ENCODE measurements around the gene KLF6.

KLF6 gene

GRCh38 chr10:3761904-3762303 is 23.1 kb downstream of the KLF6 start:
- no peak overlapping the region for H3K4me3 ChIP-seq (ENCODE audit: low read depth, low read length, poor library complexity, severe bottlenecking)
- no peaks in the 10 kb centered on the region for H3K9me3 ChIP-seq (ENCODE audit: low read length)
- no peaks in the 10 kb centered on the region for H4K20me1 ChIP-seq (ENCODE audit: insufficient read depth, low read length)
- no peaks in the 10 kb centered on the region for H3F3A ChIP-seq (ENCODE audit: insufficient read depth, low read length)
- H3K36me3 ChIP-seq (ENCODE audit: insufficient read depth, low read length) = no peaks in the 10 kb centered on the region
- no peaks in the 10 kb centered on the region for H3K79me2 ChIP-seq (ENCODE audit: insufficient read depth, low read length)
- H3K9ac ChIP-seq (ENCODE audit: low read length) = no peak overlapping the region
- no peak overlapping the region for H3K4me2 ChIP-seq (ENCODE audit: low read length)
- no peak overlapping the region for H3K27ac ChIP-seq (ENCODE audit: low read depth, low read length, poor library complexity, severe bottlenecking)
- TF ChIP-seq EZH2 (IDR thresholded peaks at IDR 0.05; ENCODE audit: borderline replicate concordance, low read length) (no peak), CTCF (IDR thresholded peaks at IDR 0.05; ENCODE audit: low read length) (no peak)
- no peak overlapping the region for H2AFZ ChIP-seq (ENCODE audit: low read length)
- peaks cover 42% of the 10 kb centered on the region for H3K4me1 ChIP-seq (ENCODE audit: insufficient read depth, low read length, severe bottlenecking)
- H3K27me3 ChIP-seq (ENCODE audit: insufficient read depth, low read length) = no peaks in the 10 kb centered on the region
- no peaks in the 10 kb centered on the region for H3K9me2 ChIP-seq (ENCODE audit: low read depth, low read length)

GRCh38 chr10:3761021-3761686 is 23.9 kb downstream of the KLF6 start:
- no peaks in the 10 kb centered on the region for H3K36me3 ChIP-seq (ENCODE audit: insufficient read depth, low read length)
- H3F3A ChIP-seq (ENCODE audit: insufficient read depth, low read length) = no peaks in the 10 kb centered on the region
- H3K9me3 ChIP-seq (ENCODE audit: low read length) = no peaks in the 10 kb centered on the region
- no peak overlapping the region for H3K9ac ChIP-seq (ENCODE audit: low read length)
- H2AFZ ChIP-seq (ENCODE audit: low read length) = peak overlapping the region; percentile 48; the same call in 1 of the 2 replicates
- no peaks in the 10 kb centered on the region for H3K79me2 ChIP-seq (ENCODE audit: insufficient read depth, low read length)
- H3K27me3 ChIP-seq (ENCODE audit: insufficient read depth, low read length) = no peaks in the 10 kb centered on the region
- H3K9me2 ChIP-seq (ENCODE audit: low read depth, low read length) = no peaks in the 10 kb centered on the region
- peak overlapping the region; percentile 11; the same call in 1 of the 2 replicates for H3K4me2 ChIP-seq (ENCODE audit: low read length)
- no peaks in the 10 kb centered on the region for H4K20me1 ChIP-seq (ENCODE audit: insufficient read depth, low read length)
- no peak overlapping the region for H3K27ac ChIP-seq (ENCODE audit: low read depth, low read length, poor library complexity, severe bottlenecking)
- H3K4me1 ChIP-seq (ENCODE audit: insufficient read depth, low read length, severe bottlenecking) = peaks cover 36% of the 10 kb centered on the region
- H3K4me3 ChIP-seq (ENCODE audit: low read depth, low read length, poor library complexity, severe bottlenecking) = no peak overlapping the region
- no peak for TF ChIP-seq EZH2 (IDR thresholded peaks at IDR 0.05; ENCODE audit: borderline replicate concordance, low read length)
- no peak for TF ChIP-seq CTCF (IDR thresholded peaks at IDR 0.05; ENCODE audit: low read length)

GRCh38 chr10:3760083-3760482 is 24.9 kb downstream of the KLF6 start:
- no peaks in the 10 kb centered on the region for H3K36me3 ChIP-seq (ENCODE audit: insufficient read depth, low read length)
- H3K9me3 ChIP-seq (ENCODE audit: low read length) = no peaks in the 10 kb centered on the region
- H3K79me2 ChIP-seq (ENCODE audit: insufficient read depth, low read length) = no peaks in the 10 kb centered on the region
- H3K4me2 ChIP-seq (ENCODE audit: low read length) = no peak overlapping the region
- TF ChIP-seq EZH2 (IDR thresholded peaks at IDR 0.05; ENCODE audit: borderline replicate concordance, low read length) = no peak
- no peak for TF ChIP-seq CTCF (IDR thresholded peaks at IDR 0.05; ENCODE audit: low read length)
- no peak overlapping the region for H3K4me3 ChIP-seq (ENCODE audit: low read depth, low read length, poor library complexity, severe bottlenecking)
- no peaks in the 10 kb centered on the region for H3K27me3 ChIP-seq (ENCODE audit: insufficient read depth, low read length)
- H3K9me2 ChIP-seq (ENCODE audit: low read depth, low read length) = no peaks in the 10 kb centered on the region
- no peak overlapping the region for H2AFZ ChIP-seq (ENCODE audit: low read length)
- H3K27ac ChIP-seq (ENCODE audit: low read depth, low read length, poor library complexity, severe bottlenecking) = no peak overlapping the region
- H3F3A ChIP-seq (ENCODE audit: insufficient read depth, low read length) = no peaks in the 10 kb centered on the region
- peaks cover 26% of the 10 kb centered on the region for H3K4me1 ChIP-seq (ENCODE audit: insufficient read depth, low read length, severe bottlenecking)
- no peaks in the 10 kb centered on the region for H4K20me1 ChIP-seq (ENCODE audit: insufficient read depth, low read length)
- H3K9ac ChIP-seq (ENCODE audit: low read length) = no peak overlapping the region

Data from OCI-LY1 (cell line).